Measurements from ENCODE around the gene TMEM123. TPM values are rescaled to one million over a fixed set of nuclear protein-coding genes. Genes with fewer than 3 reads are reported as not detected.
A peak's percentile ranks its signal among the peaks of the same experiment; 100 is the strongest.

The TMEM123 gene
- total RNA-seq, 4 donors from 2014 or later: 161 to 212 (median 197) TPM

DNA sequence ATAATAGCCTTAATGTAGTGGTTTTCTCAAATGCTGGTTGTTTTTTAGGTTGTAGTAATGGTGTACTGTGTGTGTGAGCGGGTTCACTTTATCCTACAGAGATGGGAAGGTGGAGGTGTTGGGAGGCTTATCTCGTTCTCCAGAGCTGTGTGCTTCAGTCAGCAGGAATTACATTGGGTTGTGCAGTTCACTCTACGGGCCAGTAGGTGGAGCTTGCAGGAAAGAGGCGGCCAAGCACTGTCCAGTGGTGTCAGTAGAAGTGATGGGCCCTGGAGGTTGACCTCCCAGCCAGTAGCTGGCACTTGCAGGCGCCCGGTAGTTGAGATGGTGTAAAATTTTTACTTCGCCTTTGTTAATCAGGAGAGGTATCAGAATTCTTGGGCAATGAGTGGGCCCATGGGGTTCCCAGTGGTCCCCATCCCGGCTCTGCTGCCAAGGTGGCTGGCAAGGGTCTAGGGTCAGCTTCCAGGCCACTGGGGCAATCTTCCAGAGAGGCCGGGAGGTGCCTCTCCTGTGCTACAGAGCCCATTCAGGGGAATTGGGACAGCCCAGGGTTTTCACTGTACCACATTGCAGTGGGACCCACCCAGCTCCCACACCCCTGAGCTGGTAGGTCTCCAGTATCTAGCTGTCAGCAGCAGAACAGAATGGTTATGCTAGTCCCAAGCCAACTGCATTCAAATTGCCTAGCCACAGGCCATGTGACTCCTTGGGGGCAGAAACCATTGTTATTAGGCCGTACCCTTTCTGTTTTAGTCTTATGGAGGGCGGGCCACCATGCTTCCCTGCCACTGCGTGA, 61.7 kb downstream of the TMEM123 start:
- no peak overlapping the region for H3K27ac ChIP-seq
- WGBS: 78% methylated on average over 7 of the region's 12 CpGs
- no peak for TF ChIP-seq EP300 (IDR thresholded peaks at IDR 0.05)
- TF ChIP-seq, protein P1, sequence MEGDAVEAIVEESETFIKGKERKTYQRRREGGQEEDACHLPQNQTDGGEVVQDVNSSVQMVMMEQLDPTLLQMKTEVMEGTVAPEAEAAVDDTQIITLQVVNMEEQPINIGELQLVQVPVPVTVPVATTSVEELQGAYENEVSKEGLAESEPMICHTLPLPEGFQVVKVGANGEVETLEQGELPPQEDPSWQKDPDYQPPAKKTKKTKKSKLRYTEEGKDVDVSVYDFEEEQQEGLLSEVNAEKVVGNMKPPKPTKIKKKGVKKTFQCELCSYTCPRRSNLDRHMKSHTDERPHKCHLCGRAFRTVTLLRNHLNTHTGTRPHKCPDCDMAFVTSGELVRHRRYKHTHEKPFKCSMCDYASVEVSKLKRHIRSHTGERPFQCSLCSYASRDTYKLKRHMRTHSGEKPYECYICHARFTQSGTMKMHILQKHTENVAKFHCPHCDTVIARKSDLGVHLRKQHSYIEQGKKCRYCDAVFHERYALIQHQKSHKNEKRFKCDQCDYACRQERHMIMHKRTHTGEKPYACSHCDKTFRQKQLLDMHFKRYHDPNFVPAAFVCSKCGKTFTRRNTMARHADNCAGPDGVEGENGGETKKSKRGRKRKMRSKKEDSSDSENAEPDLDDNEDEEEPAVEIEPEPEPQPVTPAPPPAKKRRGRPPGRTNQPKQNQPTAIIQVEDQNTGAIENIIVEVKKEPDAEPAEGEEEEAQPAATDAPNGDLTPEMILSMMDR (IDR thresholded peaks at IDR 0.05): peak; percentile 46 to 74
- TF ChIP-seq POLR2AphosphoS5 (IDR thresholded peaks at IDR 0.05): no peak
- H3K27me3 ChIP-seq: no peaks in the 10 kb centered on the region
- no peak overlapping the region for H3K4me3 ChIP-seq
- H3K4me1 ChIP-seq: no peaks in the 10 kb centered on the region
- H3K36me3 ChIP-seq: peaks cover 61% of the 10 kb centered on the region
- peak; percentile 73 to 82 for DNase-seq (ENCODE audit: low spot score in 2 of 2)
- H3K9me3 ChIP-seq: no peaks in the 10 kb centered on the region

DNA sequence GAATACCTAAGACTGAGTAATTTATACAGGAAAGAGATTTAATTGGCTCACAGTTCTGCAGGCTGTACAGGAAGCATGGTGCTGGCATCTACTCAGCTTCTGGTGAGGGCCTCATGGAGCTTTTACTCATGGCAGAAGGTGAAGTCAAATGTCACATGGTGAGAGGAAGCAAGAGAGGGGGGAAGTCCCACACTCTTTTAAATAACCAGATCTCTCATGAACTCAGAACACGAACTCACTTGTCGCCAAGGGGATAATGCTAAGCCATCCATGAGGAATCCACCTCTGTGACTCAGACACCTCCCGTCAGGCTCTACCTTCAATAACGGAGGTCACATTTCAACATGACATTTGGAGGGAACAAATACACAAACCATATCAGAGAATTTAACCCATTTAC, 63.3 kb downstream of the TMEM123 start:
- no peaks in the 10 kb centered on the region for H3K27me3 ChIP-seq
- DNase-seq (ENCODE audit: low spot score in 2 of 2): no peak
- TF ChIP-seq POLR2A (IDR thresholded peaks at IDR 0.05) (no peak), POLR2AphosphoS5 (IDR thresholded peaks at IDR 0.05) (no peak), EP300 (IDR thresholded peaks at IDR 0.05) (no peak)
- TF ChIP-seq, protein P1 (IDR thresholded peaks at IDR 0.05): no peak
- WGBS: 93% methylated on average over 4 of the region's 4 CpGs
- H3K9me3 ChIP-seq: no peaks in the 10 kb centered on the region
- H3K27ac ChIP-seq: no peak overlapping the region
- H3K36me3 ChIP-seq: peaks cover 68% of the 10 kb centered on the region
- H3K4me1 ChIP-seq: no peaks in the 10 kb centered on the region
- no peak overlapping the region for H3K4me3 ChIP-seq

DNA sequence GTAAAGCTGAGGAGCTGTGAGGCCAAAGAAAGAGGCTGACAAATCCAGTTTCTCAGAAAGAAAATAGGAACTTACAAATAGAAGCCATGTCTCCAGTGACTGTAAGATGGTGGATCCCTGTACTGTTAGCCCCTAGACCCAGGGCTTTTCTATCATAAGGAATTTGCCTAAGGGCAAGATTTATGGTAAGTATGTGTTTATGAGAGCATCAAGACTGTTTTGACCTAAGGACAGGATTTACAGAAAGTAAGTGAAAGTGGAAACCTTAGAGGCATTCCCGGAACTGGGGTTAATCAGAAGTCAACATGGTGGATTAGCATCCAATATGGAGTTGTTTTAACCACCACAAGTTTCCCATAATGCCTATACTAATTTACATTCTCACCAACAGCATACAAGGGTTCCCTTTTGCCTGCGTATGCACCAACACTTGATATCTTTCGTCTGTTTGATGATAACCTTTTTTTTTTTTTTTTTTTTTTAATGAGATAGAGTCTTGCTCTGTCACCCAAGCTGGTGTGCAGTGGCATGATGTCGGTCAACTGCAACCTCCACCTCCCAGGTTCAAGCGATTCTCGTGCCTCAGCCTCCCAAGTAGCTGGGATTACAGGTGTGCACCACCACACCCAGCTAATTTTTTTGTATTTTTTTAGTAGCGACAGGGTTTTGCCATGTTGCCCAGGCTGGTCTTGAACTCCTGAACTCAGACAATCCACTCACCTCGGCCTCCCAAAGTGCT, 65.4 kb downstream of the TMEM123 start:
- H3K27ac ChIP-seq: no peak overlapping the region
- DNase-seq (ENCODE audit: low spot score in 2 of 2): no peak
- 83% methylated on average over 8 of the region's 8 CpGs for WGBS
- peaks cover 55% of the 10 kb centered on the region for H3K36me3 ChIP-seq
- TF ChIP-seq, protein P1 (IDR thresholded peaks at IDR 0.05): no peak
- TF ChIP-seq POLR2A (IDR thresholded peaks at IDR 0.05) (no peak), POLR2AphosphoS5 (IDR thresholded peaks at IDR 0.05) (no peak), EP300 (IDR thresholded peaks at IDR 0.05) (no peak)
- H3K4me1 ChIP-seq: no peaks in the 10 kb centered on the region
- H3K4me3 ChIP-seq: no peak overlapping the region
- H3K27me3 ChIP-seq: no peaks in the 10 kb centered on the region
- no peaks in the 10 kb centered on the region for H3K9me3 ChIP-seq

DNA sequence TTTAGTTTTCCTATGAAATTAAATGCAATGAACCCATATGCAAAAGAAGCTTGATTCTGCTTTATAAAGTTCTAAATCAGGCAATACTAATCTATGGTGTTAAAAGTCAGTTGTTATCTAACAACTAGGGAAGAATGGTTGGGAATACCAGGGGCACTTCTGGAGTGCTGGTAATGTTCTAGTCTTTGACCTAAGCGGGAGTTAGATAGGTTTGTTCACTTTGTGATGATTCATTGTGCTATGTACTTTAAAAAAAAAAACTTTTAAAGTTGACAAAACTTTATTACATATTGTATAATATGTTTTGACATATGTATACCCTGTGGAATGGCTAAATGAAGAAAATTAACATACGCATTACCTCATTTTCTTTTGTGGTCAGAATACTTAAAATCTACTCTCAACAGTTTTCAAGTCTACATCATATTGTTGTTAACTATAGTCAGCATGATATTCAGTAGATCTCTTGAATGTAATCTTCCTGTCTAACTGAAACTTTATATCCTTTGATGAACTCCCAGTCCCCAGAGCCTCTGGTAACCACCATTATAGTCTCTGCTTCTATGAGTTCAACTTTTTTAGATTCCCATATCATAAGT, 66.3 kb downstream of the TMEM123 start:
- Histone ChIP-seq H3K36me3 (peaks cover 52% of the 10 kb centered on the region), H3K4me1 (no peaks in the 10 kb centered on the region), H3K27me3 (no peaks in the 10 kb centered on the region), H3K4me3 (no peak overlapping the region), H3K9me3 (no peaks in the 10 kb centered on the region), H3K27ac (no peak overlapping the region)
- TF ChIP-seq EP300 (IDR thresholded peaks at IDR 0.05) (no peak), POLR2AphosphoS5 (IDR thresholded peaks at IDR 0.05) (no peak), POLR2A (IDR thresholded peaks at IDR 0.05) (no peak)
- TF ChIP-seq, protein P1 (IDR thresholded peaks at IDR 0.05): no peak
- no peak for DNase-seq (ENCODE audit: low spot score in 2 of 2)
- WGBS: 96% methylated on average over 2 of the region's 2 CpGs

Data from suprapubic skin (tissue), 4 donors.